NCI-H2107 (cell line): ENCODE results near the gene RPS6KA5.
"Not testable (repeated sequence)": the region's sequence is repeated elsewhere in the genome, so short reads cannot be mapped to it uniquely, and the experiment has no call there.

ENCODE experiments used
- DNase-seq: peaks from one replicate; lab custom pipeline; 2025; lab: John Stamatoyannopoulos, UW

Gene RPS6KA5

GRCh38 chr14:90867501-90867900 lies 192.9 kb downstream of the RPS6KA5 start:
- no peak for DNase-seq

DNA sequence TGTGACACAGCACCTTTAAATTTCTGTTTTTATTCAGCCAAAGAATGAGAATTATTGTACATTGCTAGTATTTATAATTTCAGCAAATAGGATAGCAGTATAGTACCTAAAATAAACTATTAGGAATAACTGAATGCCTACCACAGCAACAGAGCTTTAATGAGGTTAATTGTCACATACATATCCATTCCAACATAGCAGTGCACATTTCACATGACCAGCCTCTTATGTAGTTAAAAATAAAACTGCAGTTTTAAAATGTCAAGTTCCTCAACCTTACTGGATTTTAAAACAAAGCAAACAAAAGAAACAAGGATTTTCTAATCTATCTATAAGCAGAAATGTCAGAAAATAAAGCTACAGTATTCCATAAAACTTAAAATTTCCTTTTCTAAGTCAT lies 193.6 kb downstream of the RPS6KA5 start:
- DNase-seq: no peak

GRCh38 chr14:90864741-90865140 lies 195.7 kb downstream of the RPS6KA5 start:
- DNase-seq: no peak

DNA sequence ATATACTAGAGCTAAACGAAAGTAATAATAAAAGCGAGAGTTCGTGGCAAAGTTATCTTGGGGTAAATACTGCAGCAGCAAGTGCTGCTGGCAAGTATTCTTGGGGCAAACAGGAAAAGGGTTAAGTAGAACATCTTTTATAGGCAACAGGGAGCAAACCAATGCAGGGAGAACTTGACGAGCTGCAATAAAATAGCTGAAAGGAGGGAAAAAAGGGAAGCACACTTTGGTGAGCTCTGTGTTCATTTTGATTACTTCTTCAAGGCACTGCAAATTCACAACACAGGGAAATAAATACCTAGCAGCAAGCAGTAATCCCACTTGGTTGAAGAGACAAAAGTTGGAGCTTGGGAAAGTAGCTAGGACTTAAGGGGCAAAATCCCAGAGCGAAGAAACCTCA lies 201.9 kb downstream of the RPS6KA5 start:
- DNase-seq: no peak

DNA sequence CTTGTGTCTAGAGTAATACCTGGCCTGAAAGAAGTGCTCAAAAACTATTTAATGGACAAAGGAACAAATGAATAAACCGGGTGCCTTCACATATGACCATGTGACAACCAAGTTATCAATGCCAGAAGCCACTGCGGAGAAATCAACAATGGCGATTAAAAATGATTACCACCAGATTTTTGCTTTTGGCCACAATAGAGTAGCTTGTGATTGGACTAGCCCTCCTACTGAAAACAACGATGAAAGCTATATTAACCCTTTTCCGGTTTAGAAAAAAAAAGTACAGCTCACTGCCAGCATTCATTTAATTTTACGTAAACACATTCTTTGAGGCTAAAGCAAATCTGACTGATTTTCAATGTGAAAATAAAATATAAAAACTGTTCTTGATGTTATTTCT lies 202.6 kb downstream of the RPS6KA5 start:
- no peak for DNase-seq

GRCh38 chr14:90856115-90856514 lies 204.3 kb downstream of the RPS6KA5 start:
- not testable (repeated sequence) for DNase-seq

GRCh38 chr14:90853116-90853515 lies 207.3 kb downstream of the RPS6KA5 start:
- DNase-seq: no peak

DNA sequence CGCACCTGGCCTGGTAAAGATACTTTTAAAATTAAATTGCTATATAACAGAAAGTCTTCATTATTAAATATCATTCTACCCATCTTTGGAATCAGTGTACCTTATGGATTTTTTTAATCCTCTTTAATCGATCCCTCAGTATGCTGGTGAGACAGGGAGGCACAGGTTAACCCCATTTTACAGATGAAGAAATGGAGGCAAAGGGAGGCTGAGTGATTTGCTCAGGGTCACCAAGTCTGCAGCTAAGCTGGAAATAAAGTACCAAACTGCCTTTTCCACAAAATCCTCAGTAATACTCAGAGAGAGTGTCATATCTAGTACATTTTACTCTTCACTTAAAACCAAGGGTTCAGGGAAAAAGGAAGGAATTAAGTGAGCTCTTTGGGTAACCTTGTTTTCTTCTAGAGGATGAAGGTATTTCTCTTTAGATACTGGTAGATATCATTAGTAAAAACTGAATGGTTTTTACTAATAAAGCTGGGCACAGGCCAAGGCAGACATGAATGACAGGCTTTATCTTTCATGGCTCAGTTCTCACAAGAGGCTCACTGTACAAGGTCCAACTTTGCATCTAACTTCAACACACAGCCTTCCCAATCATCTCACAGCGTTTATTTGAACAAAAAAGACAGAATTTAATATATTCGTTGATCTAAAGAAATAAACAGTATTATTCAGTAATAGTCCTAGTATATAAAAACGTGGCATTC lies 209.0 kb downstream of the RPS6KA5 start:
- no peak for DNase-seq

DNA sequence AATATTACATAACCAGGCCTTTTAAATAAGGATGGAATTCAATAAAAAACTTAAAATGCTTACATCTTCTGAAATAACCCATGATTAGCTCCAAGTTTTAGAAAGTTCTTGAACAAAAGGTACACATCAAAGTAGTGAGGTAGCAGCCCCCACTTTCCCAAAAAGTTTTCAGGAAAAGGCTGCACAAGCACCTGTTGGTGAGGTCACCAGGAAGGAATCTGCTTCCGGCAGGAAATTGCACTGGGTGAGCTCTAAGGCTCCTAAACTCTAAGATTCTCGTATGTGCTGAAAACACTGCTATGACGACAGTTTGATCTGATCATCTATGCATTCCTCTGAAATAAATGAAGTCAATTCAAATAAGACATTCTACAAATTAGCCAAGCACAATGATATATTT lies 210.0 kb downstream of the RPS6KA5 start:
- DNase-seq: no peak

DNA sequence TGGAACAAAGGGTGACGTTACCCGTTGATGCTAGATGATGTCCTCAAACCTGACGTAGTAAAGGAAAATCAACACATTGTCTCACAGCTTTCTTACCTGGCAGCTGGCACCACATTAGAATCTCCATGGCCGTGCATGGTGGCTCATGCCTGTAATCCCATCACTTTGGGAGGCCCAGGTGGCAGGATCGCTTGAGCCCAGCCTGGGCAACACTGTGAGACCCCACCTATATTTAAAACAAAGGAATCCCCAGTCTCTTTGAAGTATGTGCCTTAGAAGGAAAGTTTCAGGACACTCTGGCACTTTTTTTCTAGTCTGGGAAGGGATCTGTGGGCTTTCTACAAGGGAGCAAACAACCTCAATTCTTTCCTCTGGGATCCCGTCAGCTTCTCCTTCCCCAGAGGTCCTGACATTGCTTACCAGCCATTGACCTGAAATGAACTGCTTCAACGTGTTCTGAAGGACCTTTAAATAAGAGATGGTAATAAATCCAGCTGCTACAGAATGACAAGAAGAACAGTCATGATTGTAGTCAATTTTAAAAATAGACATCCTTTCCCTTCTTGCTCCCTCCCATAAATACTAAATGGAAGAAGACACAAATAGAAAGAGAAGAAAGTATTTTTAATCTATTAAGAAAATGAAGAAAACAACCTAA lies 210.5 kb downstream of the RPS6KA5 start:
- no peak for DNase-seq

DNA sequence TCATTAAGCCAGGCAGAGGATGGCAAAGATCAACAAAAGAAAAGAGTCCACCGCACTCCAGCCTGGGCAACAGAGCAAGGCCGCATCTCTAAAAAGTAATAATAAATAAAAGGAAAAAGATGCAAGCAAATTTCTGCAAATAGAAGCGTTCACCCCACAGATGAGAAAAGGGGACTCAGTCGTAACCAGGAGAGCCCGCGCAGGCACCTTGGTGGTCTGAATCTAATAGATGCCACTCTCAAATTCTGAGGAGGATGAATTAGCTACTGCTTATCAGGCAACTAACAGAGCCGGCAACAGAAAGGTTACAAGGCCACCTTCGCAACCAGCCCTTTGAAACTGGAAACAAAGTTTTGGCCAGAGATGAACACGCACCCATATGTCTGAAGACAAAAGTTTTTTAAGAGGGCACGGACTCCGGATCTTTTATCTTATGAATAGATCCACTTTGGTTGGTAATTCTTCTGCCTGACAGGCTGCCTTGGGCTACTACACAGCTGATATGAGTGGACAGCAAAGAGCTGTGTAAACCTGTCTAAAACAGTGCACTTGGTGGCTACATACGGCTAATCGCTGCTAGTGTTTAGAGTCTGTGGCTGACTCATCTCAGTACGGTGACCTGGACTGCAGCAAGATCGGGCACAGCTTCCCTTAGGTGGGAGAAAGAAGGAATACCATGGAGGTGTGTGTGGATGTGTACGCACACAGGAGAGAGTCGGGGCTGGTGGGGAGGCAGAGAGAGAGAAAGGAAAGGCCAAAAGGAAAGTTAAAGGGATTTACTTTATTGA lies 211.3 kb downstream of the RPS6KA5 start:
- DNase-seq: no peak

GRCh38 chr14:90846511-90846910 lies 213.9 kb downstream of the RPS6KA5 start:
- no peak for DNase-seq

GRCh38 chr14:90844321-90844720 lies 216.1 kb downstream of the RPS6KA5 start:
- DNase-seq: no peak

GRCh38 chr14:90842726-90843125 lies 217.7 kb downstream of the RPS6KA5 start:
- no peak for DNase-seq

DNA sequence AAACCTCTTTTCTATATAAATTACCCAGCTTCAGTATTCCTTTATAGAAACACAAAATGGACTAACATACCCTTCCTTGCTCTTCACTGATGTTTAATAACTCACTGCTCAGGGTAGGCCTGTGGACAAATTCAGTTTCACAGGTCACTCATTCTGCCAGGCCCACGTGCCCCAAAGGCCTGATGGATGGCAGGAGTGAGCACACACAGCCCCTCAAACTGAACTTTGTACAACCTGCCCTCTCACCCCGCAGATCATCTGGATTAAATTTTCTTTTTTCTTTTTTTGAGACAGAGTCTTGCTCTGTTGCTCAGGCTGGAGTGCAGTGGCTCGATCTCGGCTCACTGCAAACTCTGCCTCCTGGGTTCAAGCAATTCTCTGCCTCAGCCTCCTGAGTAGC lies 219.8 kb downstream of the RPS6KA5 start:
- not testable (repeated sequence) for DNase-seq

GRCh38 chr14:90839889-90840266 lies 220.6 kb downstream of the RPS6KA5 start:
- no peak for DNase-seq

DNA sequence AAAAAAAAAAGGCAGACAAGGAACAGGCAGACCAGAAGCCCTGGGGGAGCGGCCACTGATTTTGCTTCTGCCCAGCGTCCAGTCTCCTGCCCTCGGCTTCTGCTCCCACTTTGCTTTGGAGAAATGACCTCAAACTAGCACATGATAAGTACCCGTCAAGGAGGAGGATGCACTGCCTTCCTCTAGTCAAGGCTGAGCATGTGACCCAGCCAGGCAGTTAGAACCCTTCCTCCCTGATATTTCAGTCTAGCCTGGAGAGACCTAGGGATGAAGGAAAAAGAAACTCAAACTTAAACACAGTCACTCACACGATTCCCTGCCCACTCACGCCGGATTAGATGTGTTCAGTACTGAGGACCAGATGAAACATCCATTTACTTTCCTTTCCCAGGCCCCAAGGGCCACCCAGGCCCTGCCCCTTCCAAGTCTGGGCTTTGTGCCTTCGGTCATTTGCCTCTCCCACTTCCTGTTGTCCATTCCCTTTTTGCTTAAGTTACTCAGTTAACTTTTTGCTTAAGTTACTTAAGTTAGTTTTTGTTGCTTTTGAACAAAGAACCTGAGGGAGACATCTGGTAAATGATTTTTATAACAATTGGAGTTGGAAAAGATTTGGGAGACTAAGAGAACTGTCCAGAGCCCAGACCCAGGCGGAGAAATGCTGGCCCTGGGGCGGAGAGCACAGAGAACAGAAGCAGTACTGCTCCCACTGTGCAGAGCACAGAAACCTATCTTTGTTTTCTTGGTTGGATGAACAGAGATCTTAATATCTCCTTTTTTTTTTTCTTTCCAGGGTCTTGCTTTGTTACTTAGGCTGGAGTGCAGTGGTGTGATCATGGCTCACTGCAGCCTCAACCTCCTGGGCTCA lies 221.2 kb downstream of the RPS6KA5 start:
- DNase-seq: no peak

DNA sequence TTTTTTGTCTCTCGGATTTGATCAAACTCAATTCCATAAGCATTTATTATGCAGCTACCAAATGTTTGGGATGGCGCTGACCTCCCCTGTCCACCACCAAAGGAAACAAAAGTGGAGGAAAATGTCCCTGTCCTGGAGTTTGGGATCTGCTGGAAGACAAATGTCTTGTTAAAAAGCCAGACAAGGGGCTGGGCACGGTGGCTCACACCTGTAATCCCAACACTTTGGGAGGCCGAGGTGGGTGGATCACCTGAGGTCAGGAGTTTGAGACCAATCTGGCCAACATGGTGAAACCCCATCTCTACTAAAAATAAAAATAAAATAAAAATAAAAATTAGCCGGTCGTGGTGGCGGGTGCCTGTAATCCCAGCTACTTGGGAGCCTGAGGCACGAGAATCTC lies 221.9 kb downstream of the RPS6KA5 start:
- not testable (repeated sequence) for DNase-seq

DNA sequence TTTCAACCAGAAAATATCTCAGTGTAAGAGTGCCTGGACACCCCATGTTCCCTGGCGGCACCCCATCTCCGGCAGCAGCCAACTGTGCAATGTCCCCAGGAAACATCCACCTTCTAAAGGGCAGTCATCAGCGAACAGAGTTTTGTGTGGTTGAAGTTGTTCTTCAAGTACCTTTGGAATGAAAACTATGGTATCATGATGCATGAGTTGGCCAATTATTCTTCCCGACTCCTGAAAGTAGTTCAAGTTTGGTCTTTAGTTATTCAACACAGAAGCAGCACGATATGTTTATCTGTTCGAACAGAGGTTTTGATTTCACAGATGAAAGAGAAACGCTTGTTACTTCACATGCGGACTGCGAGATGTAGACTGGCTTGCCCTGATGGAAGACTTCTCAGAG lies 223.1 kb downstream of the RPS6KA5 start:
- no peak for DNase-seq

DNA sequence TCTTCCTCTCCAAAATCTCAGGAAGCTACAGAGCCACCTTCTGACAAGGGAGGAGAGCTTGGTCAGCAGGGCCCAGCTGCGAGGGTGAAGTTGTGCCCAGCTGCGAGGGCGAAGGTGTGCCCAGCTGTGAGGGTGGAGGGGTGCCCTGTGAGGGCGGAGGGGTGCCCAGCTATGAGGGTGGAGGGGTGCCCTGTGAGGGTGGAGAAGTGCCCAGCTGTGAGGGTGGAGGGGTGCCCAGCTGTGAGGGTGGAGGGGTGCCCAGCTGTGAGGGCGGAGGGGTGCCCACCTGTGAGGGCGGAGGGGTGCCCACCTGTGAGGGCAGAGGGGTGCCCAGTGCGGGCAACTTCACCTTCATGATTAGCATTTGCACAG lies 223.8 kb downstream of the RPS6KA5 start:
- DNase-seq: no peak

GRCh38 chr14:90831821-90832220 lies 228.6 kb downstream of the RPS6KA5 start:
- DNase-seq: no peak
